ENCODE results near the gene IQCK.
A peak's percentile ranks its signal among the peaks of the same experiment; 100 is the strongest.

Gene IQCK

DNA sequence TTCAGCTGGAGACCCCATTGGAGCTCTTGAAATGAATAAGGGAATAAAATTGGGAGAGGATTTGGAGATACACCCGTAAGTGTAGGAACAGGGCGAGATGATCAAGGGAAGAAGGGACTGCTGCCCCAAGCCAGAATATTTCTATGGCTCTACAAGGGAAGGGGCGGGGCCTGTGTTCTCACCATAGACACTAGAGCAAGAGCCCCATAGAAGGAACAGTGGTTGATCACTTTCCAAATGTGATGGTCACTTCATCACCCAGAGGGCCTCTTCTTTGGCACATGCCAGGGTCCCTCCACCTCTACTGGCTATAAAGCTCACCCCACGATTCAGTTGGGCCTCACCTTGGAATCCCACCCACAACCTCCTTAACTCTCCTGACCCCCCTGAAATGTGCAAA, 141.5 kb downstream of the IQCK start:
- TF ChIP-seq, protein P1, sequence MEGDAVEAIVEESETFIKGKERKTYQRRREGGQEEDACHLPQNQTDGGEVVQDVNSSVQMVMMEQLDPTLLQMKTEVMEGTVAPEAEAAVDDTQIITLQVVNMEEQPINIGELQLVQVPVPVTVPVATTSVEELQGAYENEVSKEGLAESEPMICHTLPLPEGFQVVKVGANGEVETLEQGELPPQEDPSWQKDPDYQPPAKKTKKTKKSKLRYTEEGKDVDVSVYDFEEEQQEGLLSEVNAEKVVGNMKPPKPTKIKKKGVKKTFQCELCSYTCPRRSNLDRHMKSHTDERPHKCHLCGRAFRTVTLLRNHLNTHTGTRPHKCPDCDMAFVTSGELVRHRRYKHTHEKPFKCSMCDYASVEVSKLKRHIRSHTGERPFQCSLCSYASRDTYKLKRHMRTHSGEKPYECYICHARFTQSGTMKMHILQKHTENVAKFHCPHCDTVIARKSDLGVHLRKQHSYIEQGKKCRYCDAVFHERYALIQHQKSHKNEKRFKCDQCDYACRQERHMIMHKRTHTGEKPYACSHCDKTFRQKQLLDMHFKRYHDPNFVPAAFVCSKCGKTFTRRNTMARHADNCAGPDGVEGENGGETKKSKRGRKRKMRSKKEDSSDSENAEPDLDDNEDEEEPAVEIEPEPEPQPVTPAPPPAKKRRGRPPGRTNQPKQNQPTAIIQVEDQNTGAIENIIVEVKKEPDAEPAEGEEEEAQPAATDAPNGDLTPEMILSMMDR (IDR thresholded peaks at IDR 0.05; ENCODE audit: control insufficient read depth, extremely low read depth, insufficient read depth): no peak
- DNase-seq (ENCODE audit: low read depth): no peak
- H3K4me3 ChIP-seq (ENCODE audit: low read depth, low read length): no peak overlapping the region

DNA sequence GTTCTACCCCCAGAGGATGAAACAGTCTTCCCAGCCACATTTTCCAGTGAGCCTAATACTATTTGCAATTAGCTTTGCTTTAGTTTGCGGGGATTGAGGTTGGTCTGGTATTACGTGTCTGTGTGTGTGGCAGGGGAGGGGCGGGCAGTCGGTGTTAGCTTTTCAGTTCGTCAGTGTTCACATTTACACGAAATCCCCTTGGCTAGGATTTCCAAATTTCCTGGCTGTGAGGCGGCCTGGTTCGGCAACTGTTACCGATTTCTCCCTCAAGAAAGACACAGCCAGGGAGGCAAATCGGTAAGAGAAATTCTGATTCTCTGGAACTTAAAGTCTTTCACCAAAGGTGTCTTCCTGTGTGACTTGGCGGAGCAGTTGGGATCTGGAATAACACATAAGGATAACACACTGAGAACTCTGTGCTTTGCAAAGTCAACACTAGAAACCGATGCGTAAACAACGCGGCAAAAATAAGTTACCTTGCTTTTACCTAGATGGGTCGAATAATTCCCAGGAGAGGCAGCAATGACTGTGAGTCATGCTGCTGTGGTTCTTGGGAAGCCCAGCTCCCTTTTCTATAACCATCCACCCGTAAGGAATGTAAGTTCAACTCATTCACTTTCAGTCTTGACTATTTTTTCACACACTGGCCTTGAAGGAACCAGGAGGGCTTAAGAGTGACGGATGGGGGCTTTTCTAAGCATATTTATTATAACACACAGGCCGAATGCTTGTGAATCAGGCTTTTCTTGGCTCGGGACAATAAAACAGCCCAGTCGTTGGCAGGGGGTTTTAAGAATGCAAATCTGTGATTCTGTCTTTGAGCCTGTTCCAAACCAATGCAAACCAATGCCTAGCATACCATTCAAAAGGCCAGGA, 142.3 kb downstream of the IQCK start:
- peak; percentile 57 for DNase-seq (ENCODE audit: low read depth)
- TF ChIP-seq, protein P1 (IDR thresholded peaks at IDR 0.05; ENCODE audit: control insufficient read depth, extremely low read depth, insufficient read depth): no peak
- H3K4me3 ChIP-seq (ENCODE audit: low read depth, low read length): peak overlapping the region; percentile 17

DNA sequence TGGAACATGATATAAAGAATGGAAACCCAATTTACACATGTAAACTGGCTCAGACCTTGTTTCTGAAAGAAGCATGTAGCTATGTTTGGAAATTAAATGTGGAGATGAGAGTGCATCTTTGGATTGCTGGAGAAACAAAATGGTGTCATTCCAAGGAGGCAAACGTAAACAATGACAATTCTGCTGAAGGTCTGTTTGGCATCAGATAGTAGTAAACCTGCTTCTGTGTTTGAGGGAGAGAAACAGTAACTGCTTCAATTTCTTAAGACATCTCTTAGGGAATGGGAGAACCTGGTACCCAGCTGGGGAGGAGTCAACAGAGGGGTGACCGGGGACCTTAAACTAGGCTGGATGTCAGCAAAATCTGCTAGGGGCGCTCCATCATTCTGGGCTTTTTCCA, 143.1 kb downstream of the IQCK start:
- TF ChIP-seq, protein P1 (IDR thresholded peaks at IDR 0.05; ENCODE audit: control insufficient read depth, extremely low read depth, insufficient read depth): no peak
- H3K4me3 ChIP-seq (ENCODE audit: low read depth, low read length): no peak overlapping the region
- no peak for DNase-seq (ENCODE audit: low read depth)

DNA sequence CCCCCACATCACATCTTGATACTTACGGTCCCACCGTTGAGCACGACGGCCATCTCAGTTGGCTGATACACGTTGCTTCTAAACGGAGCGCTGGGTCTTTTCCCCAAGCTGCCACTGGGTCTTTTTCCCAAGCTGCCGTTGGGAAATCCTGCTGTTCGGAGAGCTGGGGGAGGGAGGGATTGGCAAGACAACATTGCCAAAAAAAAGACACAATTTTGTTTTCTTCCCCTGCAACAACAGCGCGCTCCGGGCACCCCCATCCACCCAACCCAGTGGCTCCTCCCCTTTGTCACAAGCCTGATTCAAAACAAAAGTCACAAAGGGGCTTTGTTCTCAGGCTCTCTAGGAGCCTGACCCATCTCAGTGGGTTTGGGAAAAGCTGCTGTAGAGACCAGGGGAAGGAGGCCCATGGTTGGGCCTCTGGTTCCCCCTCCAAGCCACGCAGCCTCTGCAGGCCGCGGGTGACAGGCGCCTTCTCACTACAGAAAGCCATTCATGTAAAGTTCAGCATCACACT, 143.8 kb downstream of the IQCK start:
- DNase-seq (ENCODE audit: low read depth): no peak
- TF ChIP-seq, protein P1 (IDR thresholded peaks at IDR 0.05; ENCODE audit: control insufficient read depth, extremely low read depth, insufficient read depth): no peak
- no peak overlapping the region for H3K4me3 ChIP-seq (ENCODE audit: low read depth, low read length)

DNA sequence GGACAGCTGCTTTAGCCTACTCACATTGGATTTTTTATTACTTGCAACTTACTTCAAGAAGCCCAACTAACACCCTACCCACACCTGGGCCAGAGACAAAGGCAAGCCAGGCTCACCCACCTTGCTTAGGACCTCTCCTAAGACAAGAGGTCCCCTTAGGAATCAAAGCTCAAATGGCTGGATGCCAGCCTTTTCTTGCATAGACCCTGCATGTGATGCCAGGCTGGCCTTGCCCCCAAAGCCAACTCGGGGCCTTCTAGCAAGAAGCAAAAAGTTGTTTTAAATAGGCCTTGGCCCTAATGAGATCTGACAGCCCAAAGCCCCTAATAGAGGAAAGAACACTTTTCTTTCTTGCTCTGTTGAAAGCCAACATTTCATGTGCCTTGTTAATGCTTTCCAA, 145.9 kb downstream of the IQCK start:
- no peak overlapping the region for H3K4me3 ChIP-seq (ENCODE audit: low read depth, low read length)
- TF ChIP-seq, protein P1 (IDR thresholded peaks at IDR 0.05; ENCODE audit: control insufficient read depth, extremely low read depth, insufficient read depth): no peak
- no peak for DNase-seq (ENCODE audit: low read depth)

DNA sequence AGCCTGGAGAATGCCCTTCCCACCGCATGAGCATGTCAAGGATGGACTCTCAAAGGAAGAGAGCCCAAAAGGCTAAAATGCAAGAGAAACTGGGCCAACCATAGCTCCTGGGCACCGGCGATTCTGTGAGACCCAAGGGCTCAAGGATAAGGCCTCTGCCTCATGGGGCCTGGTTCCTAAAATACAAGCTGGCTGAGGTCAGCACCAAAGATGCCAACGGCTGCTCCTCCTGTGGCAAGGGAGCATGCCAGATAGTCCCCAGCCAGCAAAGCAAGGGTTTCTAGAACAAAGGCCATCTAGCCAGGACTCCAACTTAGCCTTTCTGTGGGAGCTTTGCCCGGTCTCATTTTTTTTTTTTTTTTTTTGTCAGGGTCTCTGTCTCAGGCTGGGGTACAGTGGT, 146.5 kb downstream of the IQCK start:
- no peak overlapping the region for H3K4me3 ChIP-seq (ENCODE audit: low read depth, low read length)
- no peak for DNase-seq (ENCODE audit: low read depth)
- TF ChIP-seq, protein P1 (IDR thresholded peaks at IDR 0.05; ENCODE audit: control insufficient read depth, extremely low read depth, insufficient read depth): no peak

All from LNCaP clone FGC (cell line).